GM21576 (cell line): ENCODE measurements around the gene SLC25A17.
A peak's percentile ranks its signal among the peaks of the same experiment; 100 is the strongest.
"Not testable (repeated sequence)": the region's sequence is repeated elsewhere in the genome, so short reads cannot be mapped to it uniquely, and the experiment has no call there.

Experiments
- ATAC-seq: cut with Tn5 transposase; IDR thresholded peaks from one replicate; pipeline ENCODE4 v1.9.1; 2021; ENCODE audit warnings: mild to moderate bottlenecking, moderate library complexity; ENCODE audit not compliant: unreplicated experiment

SLC25A17 gene, protein sequence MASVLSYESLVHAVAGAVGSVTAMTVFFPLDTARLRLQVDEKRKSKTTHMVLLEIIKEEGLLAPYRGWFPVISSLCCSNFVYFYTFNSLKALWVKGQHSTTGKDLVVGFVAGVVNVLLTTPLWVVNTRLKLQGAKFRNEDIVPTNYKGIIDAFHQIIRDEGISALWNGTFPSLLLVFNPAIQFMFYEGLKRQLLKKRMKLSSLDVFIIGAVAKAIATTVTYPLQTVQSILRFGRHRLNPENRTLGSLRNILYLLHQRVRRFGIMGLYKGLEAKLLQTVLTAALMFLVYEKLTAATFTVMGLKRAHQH

DNA sequence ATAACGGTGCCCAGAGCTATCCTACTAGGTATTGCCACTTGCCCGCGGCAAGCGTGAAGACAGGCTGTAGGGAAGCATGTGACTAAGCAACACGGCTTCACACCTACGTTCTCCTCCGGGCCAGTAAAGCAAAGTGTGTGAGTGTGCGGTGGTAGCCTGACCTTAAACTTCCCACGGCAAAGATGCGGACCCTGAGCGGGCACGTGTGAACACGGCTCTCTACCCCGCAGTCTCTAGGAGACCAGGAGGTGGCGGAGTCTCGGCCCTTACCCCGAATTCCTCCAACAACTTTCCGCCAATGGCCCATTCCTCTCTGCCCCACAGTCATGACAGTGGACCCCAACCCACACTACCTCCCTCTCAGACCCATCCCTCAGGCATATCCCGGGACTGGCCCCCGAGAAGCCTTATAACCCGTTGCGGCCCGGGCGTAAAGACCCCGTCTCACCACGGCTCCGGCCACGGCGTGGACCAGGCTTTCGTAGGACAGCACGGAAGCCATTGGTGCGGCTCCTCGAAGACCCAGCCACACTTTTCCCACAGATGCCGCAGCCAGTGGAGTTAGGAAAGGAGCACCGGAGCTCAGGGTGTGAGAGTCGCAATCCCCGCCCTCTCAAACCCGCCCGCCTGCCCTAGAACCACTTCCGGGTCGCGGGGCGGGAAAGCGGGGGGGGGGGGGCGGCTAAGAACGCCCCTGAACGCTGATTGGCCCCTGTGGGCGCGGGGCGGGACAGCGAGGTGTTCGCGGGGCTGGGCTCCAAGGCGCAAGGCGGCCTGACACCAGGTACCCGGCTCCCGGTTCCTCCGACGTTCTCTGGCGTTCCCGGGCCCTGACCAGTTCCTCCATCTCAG is at the start of gene SLC25A17:
Gene SLC25A17, minus strand, starts transcription at position 600 of the 852 bp plus-strand sequence. Its CDS starts 98 bp downstream, at position 502.
- ATAC-seq: peak; percentile 64

DNA sequence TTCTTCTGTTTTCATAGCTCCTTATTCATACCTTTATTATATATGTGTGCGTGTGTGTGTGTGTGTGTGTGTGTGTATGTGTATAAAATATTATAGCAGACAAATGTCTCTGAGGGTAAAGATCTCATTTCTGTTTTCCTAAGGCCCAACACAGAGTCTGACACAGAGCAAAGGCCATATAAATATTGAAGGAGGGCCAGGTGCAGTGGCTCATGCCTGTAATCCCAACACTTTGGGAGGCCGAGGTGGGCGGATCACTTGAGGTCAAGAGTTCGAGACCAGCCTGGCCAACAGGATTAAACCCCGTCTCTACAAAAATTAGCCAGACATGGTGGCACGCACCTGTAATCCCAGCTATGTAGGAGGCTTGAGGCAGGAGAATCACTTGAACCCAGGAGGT is 49.2 kb upstream of the SLC25A17 start:
- not testable (repeated sequence) for ATAC-seq

DNA sequence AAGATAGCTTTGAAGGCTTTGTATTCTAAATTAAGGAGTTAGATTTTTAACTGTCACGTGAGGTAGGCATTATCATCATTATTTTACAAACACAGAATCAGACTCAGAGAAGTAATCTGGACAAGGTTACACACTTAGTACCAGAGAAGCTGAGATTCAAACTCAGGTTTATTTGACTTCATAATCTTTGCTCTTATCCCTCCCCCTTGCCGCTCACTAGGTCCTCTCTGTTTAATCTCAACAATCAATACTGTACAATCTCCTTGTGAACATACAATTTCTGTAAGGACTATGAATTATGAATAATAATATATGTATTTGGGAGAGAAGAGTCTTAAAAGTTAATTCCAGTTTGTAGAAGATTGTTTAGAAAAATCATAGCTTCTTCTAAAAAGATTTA is 48.0 kb upstream of the SLC25A17 start:
- ATAC-seq: no peak

DNA sequence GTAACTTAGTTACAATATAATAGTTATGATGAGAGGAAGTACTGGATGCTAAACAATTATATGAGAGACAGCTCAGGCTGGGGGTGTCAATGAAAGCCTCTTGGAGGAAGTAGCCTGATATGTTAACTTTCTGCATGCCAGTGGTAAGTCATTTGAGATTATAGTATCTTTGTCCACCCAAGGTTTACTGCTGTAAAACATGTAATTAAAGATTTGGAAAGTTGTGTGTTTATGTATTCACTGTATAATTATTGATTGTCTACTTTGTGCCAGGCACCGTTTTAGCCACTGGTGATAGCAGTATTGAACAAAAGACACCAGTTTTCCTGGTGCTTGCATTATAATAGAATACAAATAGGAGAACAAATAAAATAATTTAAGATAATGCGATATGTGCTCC is 43.4 kb upstream of the SLC25A17 start:
- no peak for ATAC-seq

DNA sequence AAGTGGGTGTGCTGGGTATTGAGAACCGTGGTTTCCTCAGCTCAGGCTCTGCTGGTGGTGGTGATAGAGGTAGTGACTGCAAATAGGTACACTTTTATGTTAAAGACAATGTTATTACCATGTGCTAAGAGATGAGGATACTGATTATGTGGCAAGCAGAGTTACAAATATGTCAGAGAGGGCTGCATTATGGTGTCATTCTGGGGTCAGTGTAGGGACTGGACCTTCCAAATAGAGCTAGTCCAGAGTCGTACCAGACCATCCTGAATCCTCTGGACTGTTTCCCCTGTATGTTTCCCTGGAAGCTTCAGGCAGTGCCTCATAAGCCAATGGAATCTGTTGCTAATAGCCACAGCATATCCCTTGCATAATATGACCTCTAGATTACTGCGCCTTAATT is 42.9 kb upstream of the SLC25A17 start, which contains the start of gene DNAJB7:
Gene DNAJB7, minus strand, starts transcription at position 101 of the 400 bp plus-strand sequence. CDS start 119 bp downstream, outside the sequence.
- ATAC-seq: no peak

- no peak for ATAC-seq
These were observed 38.2 kb upstream of the SLC25A17 start for GRCh38 chr22:40857309-40857855.

GRCh38 chr22:40856513-40857308 is 37.6 kb upstream of the SLC25A17 start, which contains the start of the genes ST13 and XPNPEP3:
Gene ST13, minus strand, starts transcription at chr22:40856639. Its CDS starts 99 bp downstream, at chr22:40856540.
Gene XPNPEP3, plus strand, starts transcription at chr22:40857148. Its CDS starts 34 bp downstream, at chr22:40857182.
- ATAC-seq: peak; percentile 83

DNA sequence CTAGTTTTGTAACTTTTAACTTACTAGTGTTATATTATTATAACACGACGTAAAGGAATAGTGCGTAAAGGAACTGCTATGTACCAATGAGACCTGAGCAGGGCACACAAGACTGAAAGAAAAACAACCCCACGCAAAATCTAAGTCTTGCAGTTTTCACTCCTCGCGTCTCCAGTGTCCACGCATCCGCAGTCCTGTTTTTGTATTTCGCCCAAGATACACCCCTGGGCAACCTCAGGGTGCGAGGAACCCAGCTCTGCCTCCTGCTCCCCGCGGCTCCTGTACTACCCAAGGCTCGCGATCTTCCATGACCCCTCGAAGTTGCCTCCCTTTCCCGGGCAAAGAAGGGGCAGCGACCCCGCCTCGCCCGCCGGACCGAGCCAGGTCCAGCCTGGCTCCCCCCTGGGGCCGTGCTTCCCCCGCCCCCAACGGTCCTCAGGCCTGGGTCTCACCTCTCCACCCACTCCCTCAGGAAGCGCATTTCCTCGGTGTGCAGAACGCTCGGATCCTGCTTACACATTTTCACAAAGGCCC is 36.9 kb upstream of the SLC25A17 start:
- peak; percentile 12 for ATAC-seq

- ATAC-seq: no peak
These were observed 36.2 kb upstream of the SLC25A17 start for GRCh38 chr22:40855071-40855978.

DNA sequence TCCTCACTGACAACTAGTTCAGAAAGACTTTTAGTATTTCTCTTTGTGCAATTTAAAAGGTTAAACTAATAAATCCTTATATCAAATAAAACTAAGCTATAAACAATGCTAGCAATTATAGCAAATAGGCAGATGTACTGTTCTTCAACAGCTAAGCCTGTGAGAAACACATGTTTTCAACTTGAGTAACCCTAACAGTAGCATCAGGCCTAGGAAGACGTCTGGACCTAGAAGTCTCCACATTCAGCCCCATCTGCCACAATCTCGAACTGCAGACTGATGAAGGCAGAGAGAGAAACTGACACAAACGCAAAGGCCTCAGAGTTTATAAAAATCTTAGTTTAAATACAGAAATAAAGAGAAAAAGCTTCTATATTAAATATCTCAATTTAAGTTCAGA is 34.8 kb upstream of the SLC25A17 start:
- ATAC-seq: no peak

GRCh38 chr22:40853333-40853732 is 34.2 kb upstream of the SLC25A17 start:
- ATAC-seq: no peak

DNA sequence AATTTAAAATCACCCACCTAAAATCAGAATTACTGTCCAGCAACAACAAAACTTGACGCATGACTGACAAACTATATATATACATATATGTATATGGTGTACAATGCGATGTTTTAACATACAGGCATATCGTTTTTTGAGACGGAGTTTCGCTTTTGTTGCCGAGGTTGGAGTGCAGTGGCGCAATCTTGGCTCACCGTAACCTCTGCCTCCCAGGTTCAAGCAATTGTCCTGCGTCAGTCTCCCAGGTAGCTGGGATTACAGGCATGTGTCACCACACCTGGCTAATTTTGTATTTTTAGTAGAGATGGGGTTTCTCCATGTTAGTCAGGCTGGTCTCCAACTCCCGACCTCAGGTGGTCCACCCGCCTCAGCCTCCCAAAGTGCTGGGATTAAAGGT is 26.7 kb upstream of the SLC25A17 start:
- ATAC-seq: not testable (repeated sequence)

DNA sequence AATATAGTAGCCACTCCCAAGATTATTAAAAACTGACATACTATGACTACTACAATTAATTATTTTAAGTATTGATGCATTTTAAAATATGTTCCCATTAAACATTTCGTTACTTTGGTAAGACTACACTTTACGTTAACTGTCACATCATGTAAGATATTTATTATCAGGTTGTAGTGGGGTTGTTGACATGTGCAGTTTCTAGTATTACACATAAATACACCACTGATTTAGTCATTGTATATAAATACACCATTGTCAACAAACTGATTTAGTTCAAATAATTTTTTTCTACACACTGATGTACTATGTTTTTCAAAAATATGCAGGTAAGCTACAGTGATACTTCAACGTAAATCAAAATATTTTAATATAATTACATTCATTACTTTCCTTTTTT is 25.8 kb upstream of the SLC25A17 start:
- no peak for ATAC-seq

DNA sequence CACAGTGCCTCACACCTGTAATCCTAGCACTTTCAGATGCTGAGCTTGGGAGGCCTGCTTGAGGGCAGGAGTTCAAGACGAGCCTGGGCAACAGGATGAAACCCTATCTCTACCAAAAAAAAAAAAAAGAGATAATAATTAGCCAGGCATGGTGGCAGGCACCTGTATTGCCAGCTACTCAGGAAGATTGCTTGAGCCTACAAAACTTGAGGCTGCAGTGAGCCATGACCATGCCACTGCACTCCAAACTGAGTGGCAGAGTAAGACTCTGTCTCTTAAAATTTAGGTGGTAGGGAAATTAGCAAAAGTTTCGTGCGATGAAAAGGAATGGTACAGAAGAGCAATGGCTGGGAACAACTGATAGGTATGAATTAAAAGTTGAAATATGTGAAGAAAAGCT is 19.3 kb upstream of the SLC25A17 start:
- ATAC-seq: no peak

DNA sequence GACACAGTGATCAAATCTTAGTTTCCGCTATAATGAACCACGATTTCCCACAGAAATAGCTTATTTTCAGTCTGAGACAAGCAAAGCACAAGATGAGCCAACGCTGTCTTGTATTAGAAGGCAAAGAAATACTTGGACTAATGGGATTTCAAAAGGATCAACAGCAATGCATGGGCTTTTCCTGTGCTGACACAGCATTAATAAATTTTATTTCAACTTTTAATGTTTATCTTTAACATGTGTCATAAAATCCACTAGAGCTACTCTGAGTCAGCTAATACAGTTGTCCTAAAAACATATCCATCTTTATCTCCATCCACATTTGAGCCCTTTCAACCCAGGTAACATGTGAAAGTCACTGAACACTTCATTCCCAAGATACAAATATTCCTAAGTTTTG is 15.5 kb upstream of the SLC25A17 start:
- ATAC-seq: no peak

- no peak for ATAC-seq
These were observed 10.0 kb upstream of the SLC25A17 start for GRCh38 chr22:40829131-40829530.

- ATAC-seq: no peak
These were observed 8.0 kb upstream of the SLC25A17 start for GRCh38 chr22:40826984-40827741.

DNA sequence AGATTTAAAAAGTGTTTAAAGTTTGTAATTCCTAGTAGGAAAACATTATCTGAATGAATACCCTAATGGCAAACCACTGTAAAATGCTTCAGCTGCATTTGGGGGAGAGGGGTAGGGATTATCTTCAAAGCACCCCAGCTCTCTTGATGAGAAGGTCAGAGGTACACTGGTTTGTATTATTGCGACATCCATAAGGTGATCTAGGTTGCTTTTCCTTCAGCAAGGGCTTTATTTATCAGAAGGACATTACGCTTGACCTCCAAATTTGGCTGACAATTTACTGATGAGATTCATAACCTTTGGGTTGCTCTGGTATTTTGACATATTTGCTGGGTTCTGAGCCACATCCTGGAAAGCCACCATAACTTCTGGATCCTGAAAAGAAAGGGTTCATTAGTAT is 7.1 kb upstream of the SLC25A17 start:
- ATAC-seq: not testable (repeated sequence)

DNA sequence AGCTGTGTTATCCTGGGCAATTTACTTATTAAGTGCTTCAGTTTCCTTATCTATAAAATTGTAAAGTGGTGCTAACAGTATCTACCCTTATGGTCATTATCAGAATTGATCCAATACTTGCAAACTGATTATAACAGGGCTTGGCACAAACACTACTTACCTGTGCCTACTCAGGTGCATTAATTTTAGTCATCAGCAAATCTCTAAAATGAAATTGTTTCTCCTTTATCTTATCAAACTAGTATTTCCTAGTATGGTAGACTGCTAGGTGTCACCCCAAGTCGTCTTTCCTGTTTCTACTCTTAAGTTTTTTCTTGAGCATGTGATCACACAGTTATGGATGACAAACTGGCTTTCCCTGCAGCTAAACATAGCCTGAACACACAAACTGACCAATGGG is 4.3 kb upstream of the SLC25A17 start:
- no peak for ATAC-seq
